ENCODE results near the gene POU5F1. TPM values are rescaled to one million over a fixed set of nuclear protein-coding genes. Genes with fewer than 3 reads are reported as not detected.

POU5F1 gene
- total RNA-seq, 2 experiments from 2014 or later = 0.21 TPM; not detected in 1

GRCh38 chr6:31156641-31157040 is 13.8 kb downstream of the POU5F1 start:
- intact Hi-C loops (cut with DNase I, micrococcal nuclease) = loop anchor here in 1 of 2 experiments (5.0 to 10.0 kb wide), 2 partner anchors 442 to 829 kb away; partner anchors contain the start of genes MDC1 and TRIM39
- DNase-seq (no peak), ATAC-seq (no peak)
- H3K27ac Mint-ChIP-seq = no peak overlapping the region
- ChIA-PET CTCF (interaction anchor here (1.4 kb wide), 1 partner anchor 27 kb away, joined by 4 read pairs; no protein-coding TSS in a partner anchor), POLR2A (no interaction called here)
- no peaks in the 10 kb centered on the region for H3K9me3 Mint-ChIP-seq (ENCODE audit: low read depth)
- H3K36me3 Mint-ChIP-seq (ENCODE audit: low read depth) = peaks cover 37% of the 10 kb centered on the region
- peaks cover 27% of the 10 kb centered on the region for H3K4me1 Mint-ChIP-seq
- peak overlapping the region; percentile 97 for H3K4me3 Mint-ChIP-seq
- no peaks in the 10 kb centered on the region for H3K27me3 Mint-ChIP-seq

DNA sequence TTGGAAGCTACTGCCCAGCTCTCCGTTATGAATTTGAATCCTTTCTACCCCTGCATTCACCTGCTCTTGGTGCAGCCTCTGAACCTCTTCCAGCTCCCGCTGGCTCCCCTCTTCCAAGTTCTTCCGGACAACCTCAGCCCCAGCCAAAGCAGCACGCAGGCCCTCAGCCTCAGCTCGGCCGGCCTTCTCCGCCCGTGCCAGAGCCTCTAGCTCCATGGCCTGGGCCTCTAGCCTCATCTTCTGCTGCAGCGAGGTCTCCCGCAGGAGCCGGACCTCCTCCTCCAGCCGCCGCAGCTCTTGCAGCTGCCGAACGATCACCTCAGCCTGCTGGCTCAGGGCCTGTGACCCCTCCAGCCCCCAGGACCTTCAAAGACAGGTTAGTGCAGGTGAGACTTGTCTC is 16.0 kb downstream of the POU5F1 start:
- Mint-ChIP-seq H3K4me1 (peaks cover 11% of the 10 kb centered on the region), H3K4me3 (no peak overlapping the region), H3K27ac (no peak overlapping the region), H3K9me3 (ENCODE audit: low read depth) (no peaks in the 10 kb centered on the region), H3K36me3 (ENCODE audit: low read depth) (peaks cover 25% of the 10 kb centered on the region), H3K27me3 (no peaks in the 10 kb centered on the region)
- DNase-seq (no peak), ATAC-seq (no peak)
- CTCF ChIA-PET = interaction anchor here (0.7 to 1.0 kb wide), 4 partner anchors 11 to 227 kb away, joined by 3 to 4 read pairs (median 3); no protein-coding TSS in a partner anchor
- POLR2A ChIA-PET = no interaction called here
- intact Hi-C loops (cut with DNase I, micrococcal nuclease) = loop anchor here in 1 of 2 experiments (10.0 kb wide), 1 partner anchor 440 kb away; the partner anchor contains the start of gene MDC1

DNA sequence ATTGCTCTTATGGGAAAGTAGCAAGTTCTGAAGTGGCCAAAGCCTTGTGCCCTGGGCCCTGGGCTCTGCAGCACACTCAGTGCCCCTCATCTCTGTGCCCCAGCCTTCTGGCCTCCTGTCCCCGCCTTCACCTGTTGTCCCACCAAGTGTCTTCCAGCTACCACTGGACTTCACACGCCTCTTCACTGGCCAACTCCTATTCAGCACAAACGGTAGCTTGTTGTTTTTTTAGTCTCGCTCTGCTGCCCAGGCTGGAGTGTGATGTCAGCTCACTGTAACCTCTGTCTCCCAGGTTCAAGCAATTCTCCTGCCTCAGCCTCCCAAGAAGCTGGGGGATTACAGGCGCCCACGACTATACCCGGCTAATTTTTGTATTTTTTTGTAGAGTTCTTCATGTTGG is 17.7 kb downstream of the POU5F1 start:
- DNase-seq (no peak), ATAC-seq (no peak)
- intact Hi-C loops (cut with DNase I, micrococcal nuclease) = loop anchor here in 1 of 2 experiments (10.0 kb wide), 1 partner anchor 438 kb away; the partner anchor contains the start of gene MDC1
- H3K27me3 Mint-ChIP-seq = no peaks in the 10 kb centered on the region
- H3K27ac Mint-ChIP-seq = no peak overlapping the region
- no peak overlapping the region for H3K4me3 Mint-ChIP-seq
- CTCF ChIA-PET = interaction anchor here (0.7 to 1.8 kb wide), 4 partner anchors 14 to 571 kb away, joined by 3 to 5 read pairs (median 4); partner anchors contain the start of gene PSORS1C2
- peaks cover 7% of the 10 kb centered on the region for H3K4me1 Mint-ChIP-seq
- POLR2A ChIA-PET = no interaction called here
- peaks cover 14% of the 10 kb centered on the region for H3K36me3 Mint-ChIP-seq (ENCODE audit: low read depth)
- H3K9me3 Mint-ChIP-seq (ENCODE audit: low read depth) = no peaks in the 10 kb centered on the region

DNA sequence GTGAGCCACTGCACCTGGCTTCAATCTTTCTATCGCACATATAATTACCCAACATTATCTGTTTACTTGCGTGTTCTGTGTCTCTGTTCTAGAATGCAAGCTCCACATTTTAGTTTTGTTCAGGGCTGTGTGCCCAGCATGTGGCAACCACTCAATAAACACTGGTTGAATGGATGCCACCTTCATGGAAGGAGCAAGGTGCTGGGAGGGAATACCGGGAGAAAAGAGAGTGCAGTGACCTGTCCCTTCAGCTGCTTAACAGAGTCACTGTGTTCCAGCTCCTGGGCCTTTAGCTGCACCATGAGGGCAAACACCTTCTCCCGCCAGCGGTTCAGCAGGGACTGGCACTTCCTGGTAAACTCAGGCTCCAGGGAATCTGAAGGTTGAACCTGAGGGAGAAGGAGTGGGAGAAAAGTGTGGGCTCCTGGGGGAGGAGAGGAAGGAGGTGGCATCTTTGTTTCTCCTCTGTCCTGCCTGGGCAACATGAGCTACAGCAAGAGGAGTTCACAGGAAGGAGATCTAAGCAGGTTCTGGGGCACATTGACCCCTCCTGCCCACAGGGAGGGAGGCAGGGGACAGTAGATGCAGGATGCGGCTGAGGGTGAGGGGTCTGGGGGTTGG is 20.5 kb downstream of the POU5F1 start:
- intact Hi-C loops (cut with DNase I, micrococcal nuclease) = loop anchor here in 1 of 2 experiments (10.0 kb wide), 1 partner anchor 435 kb away; the partner anchor contains the start of gene MDC1
- POLR2A ChIA-PET = no interaction called here
- CTCF ChIA-PET = interaction anchor here (0.6 to 1.1 kb wide), 3 partner anchors 11 to 1390 kb away, joined by 3 read pairs; no protein-coding TSS in a partner anchor
- Mint-ChIP-seq H3K9me3 (ENCODE audit: low read depth) (no peaks in the 10 kb centered on the region), H3K36me3 (ENCODE audit: low read depth) (peaks cover 17% of the 10 kb centered on the region), H3K4me3 (no peak overlapping the region), H3K27ac (no peak overlapping the region), H3K4me1 (no peaks in the 10 kb centered on the region), H3K27me3 (no peaks in the 10 kb centered on the region)
- no peak for ATAC-seq
- no peak for DNase-seq

DNA sequence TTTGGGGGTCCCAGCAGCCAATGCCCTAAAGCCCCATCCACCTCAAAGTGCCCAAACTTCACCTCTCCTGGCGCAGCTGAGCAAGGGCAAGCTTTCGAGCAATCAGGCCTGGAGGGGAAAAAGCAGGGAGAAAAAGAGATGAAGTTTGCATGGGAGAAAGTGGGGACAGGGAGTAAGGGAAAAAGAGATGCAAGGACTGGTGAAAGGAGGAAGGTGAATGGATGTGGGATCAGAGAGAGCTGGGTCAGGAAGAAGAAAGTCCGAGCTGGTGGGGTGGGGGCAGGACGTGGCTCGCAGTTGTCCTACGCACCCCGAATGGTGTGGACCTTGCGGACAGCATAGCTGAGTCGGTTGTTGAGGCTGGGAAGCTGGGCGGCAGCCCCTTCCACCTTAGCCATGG is 25.1 kb downstream of the POU5F1 start:
- H3K27me3 Mint-ChIP-seq = no peaks in the 10 kb centered on the region
- no peak for ATAC-seq

DNA sequence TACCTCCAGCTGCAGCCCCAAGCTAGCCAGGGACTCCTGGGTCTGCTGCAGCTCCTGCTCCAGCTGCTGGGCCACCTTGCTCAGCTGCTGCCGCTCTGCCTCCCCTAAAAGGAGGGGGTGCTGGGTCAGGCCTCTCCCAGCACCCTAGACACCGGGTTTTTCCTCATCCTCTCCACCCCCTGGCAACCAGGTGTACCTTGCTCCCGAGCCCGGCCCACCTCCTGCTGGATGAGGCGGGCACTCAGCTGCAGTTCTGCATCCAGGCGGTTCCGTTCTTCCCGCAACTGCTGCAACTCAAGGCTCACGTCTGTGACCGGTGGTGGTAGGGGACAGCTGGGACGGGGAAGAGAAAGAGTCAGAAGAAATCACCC is 25.5 kb downstream of the POU5F1 start:
- Mint-ChIP-seq H3K4me3 (no peak overlapping the region), H3K27me3 (no peaks in the 10 kb centered on the region), H3K9me3 (ENCODE audit: low read depth) (no peaks in the 10 kb centered on the region), H3K27ac (no peak overlapping the region), H3K4me1 (no peaks in the 10 kb centered on the region), H3K36me3 (ENCODE audit: low read depth) (peaks cover 18% of the 10 kb centered on the region)
- no peak for ATAC-seq
- intact Hi-C loops (cut with DNase I, micrococcal nuclease) = no loop called here
- POLR2A ChIA-PET = interaction anchor here (1.0 kb wide), 1 partner anchor 53 kb away, joined by 4 read pairs; no protein-coding TSS in a partner anchor
- CTCF ChIA-PET = interaction anchor here (0.6 to 2.9 kb wide), 4 partner anchors 17 to 307 kb away, joined by 3 to 15 read pairs (median 4); no protein-coding TSS in a partner anchor
- no peak for DNase-seq

More for the DNA sequence above, 25.1 kb downstream of the POU5F1 start:
- Mint-ChIP-seq H3K4me1 (no peaks in the 10 kb centered on the region), H3K27ac (no peak overlapping the region), H3K4me3 (no peak overlapping the region), H3K9me3 (ENCODE audit: low read depth) (no peaks in the 10 kb centered on the region), H3K36me3 (ENCODE audit: low read depth) (peaks cover 18% of the 10 kb centered on the region)
- POLR2A ChIA-PET = interaction anchor here (1.0 kb wide), 1 partner anchor 53 kb away, joined by 4 read pairs; no protein-coding TSS in a partner anchor
- no peak for DNase-seq
- intact Hi-C loops (cut with DNase I, micrococcal nuclease) = no loop called here
- CTCF ChIA-PET = interaction anchor here (0.6 to 2.9 kb wide), 6 partner anchors 8 to 221 kb away, joined by 3 to 15 read pairs (median 4); no protein-coding TSS in a partner anchor

GRCh38 chr6:31144296-31144969 is 26.0 kb downstream of the POU5F1 start:
- intact Hi-C loops (cut with DNase I, micrococcal nuclease) = no loop called here

GRCh38 chr6:31143148-31143547 is 27.3 kb downstream of the POU5F1 start:
- ChIA-PET CTCF (interaction anchor here (0.6 to 1.0 kb wide), 2 partner anchors 12 to 1104 kb away, joined by 3 read pairs; no protein-coding TSS in a partner anchor), POLR2A (no interaction called here)
- no peaks in the 10 kb centered on the region for H3K27me3 Mint-ChIP-seq
- ATAC-seq (no peak), DNase-seq (no peak)
- H3K9me3 Mint-ChIP-seq (ENCODE audit: low read depth) = no peaks in the 10 kb centered on the region
- H3K36me3 Mint-ChIP-seq (ENCODE audit: low read depth) = peaks cover 16% of the 10 kb centered on the region
- intact Hi-C loops (cut with DNase I, micrococcal nuclease) = no loop called here
- H3K4me3 Mint-ChIP-seq = no peak overlapping the region
- no peak overlapping the region for H3K27ac Mint-ChIP-seq
- H3K4me1 Mint-ChIP-seq = no peaks in the 10 kb centered on the region

More at GRCh38 chr6:31144296-31144969, 26.0 kb downstream of the POU5F1 start:
- Mint-ChIP-seq H3K4me3 (no peak overlapping the region), H3K27me3 (no peaks in the 10 kb centered on the region), H3K9me3 (ENCODE audit: low read depth) (no peaks in the 10 kb centered on the region), H3K27ac (no peak overlapping the region), H3K36me3 (ENCODE audit: low read depth) (peaks cover 16% of the 10 kb centered on the region), H3K4me1 (no peaks in the 10 kb centered on the region)
- ATAC-seq = no peak
- DNase-seq = no peak
- ChIA-PET POLR2A (no interaction called here), CTCF (interaction anchor here (0.6 to 2.9 kb wide), 3 partner anchors 13 to 307 kb away, joined by 3 to 15 read pairs (median 3); no protein-coding TSS in a partner anchor)

- intact Hi-C loops (cut with DNase I, micrococcal nuclease) = no loop called here
- ATAC-seq = no peak
- Mint-ChIP-seq H3K9me3 (ENCODE audit: low read depth) (no peaks in the 10 kb centered on the region), H3K36me3 (ENCODE audit: low read depth) (peaks cover 16% of the 10 kb centered on the region), H3K4me1 (peaks cover 6% of the 10 kb centered on the region), H3K27me3 (no peaks in the 10 kb centered on the region), H3K27ac (no peak overlapping the region), H3K4me3 (no peak overlapping the region)
- CTCF ChIA-PET = interaction anchor here (0.6 kb wide), 1 partner anchor 1103 kb away, joined by 3 read pairs; no protein-coding TSS in a partner anchor
- POLR2A ChIA-PET = no interaction called here
- no peak for DNase-seq
Measured at GRCh38 chr6:31142361-31142761, 28.1 kb downstream of the POU5F1 start.

DNA sequence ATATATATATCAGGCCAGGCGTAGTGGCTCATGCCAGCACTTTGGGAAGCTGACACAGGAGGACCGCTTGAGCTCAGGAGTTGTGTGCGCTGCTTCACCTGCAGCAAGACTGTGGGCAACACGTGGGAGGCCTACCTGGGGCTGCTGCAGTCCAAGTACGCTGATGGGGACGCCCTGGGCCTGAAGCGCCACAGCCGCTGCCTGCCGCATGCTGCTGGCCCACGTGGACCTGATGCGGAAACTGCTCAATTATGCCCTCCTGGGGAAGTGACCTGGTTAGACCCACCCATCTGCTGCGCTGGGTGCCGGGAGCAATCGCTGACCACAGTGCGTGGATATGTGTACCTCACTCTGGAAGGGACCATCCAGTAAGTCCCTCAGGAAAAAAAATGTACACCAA is 29.8 kb downstream of the POU5F1 start:
- no peak for DNase-seq
- CTCF ChIA-PET = no interaction called here
- Mint-ChIP-seq H3K4me1 (peaks cover 6% of the 10 kb centered on the region), H3K27ac (no peak overlapping the region), H3K4me3 (no peak overlapping the region), H3K27me3 (no peaks in the 10 kb centered on the region), H3K9me3 (ENCODE audit: low read depth) (no peaks in the 10 kb centered on the region), H3K36me3 (ENCODE audit: low read depth) (peaks cover 13% of the 10 kb centered on the region)
- intact Hi-C loops (cut with DNase I, micrococcal nuclease) = no loop called here
- POLR2A ChIA-PET = no interaction called here
- ATAC-seq = no peak

DNA sequence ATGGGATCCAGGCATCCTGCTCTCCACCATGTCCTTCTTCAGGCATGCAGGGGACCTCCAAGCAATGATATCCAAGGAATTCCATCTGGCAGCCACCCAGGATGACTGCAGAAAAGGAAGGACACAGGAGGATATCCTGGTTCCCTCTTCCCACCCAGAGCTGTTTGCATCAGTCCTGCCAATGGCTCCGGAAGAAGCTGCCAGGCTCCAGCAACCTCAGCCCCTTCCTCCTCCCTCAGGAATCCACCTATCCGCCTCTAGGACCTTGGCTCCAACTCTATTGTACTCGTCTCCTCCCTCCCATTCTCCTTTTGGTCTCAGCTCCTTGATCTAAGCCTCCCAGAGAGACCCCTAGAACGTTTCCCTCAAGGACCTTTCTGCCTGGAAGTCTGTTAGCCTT is 30.9 kb downstream of the POU5F1 start:
- no peaks in the 10 kb centered on the region for H3K9me3 Mint-ChIP-seq (ENCODE audit: low read depth)
- H3K4me1 Mint-ChIP-seq = peaks cover 6% of the 10 kb centered on the region
- intact Hi-C loops (cut with DNase I, micrococcal nuclease) = no loop called here
- ChIA-PET POLR2A (no interaction called here), CTCF (interaction anchor here (1.1 to 1.7 kb wide), 2 partner anchors 21 to 53 kb away, joined by 3 to 5 read pairs; no protein-coding TSS in a partner anchor)
- no peak for ATAC-seq
- no peaks in the 10 kb centered on the region for H3K27me3 Mint-ChIP-seq
- DNase-seq = no peak
- H3K27ac Mint-ChIP-seq = no peak overlapping the region
- H3K4me3 Mint-ChIP-seq = no peak overlapping the region
- peaks cover 6% of the 10 kb centered on the region for H3K36me3 Mint-ChIP-seq (ENCODE audit: low read depth)
